Activated T-helper 9 cell treated with anti-CD3 and anti-CD28 coated beads, Interleukin-2, amount 50 U/mL, for 16 hours (primary cell): ENCODE results near the gene PTGIS.

Experiments used
- DNase-seq: peaks from one replicate; pipeline ENCODE4 v3.0.0-alpha.2; 2020; ENCODE audit warnings: low read depth

The PTGIS gene

GRCh38 chr20:49595811-49596561 is 28.0 kb upstream of the PTGIS start:
- DNase-seq: peak; percentile 46

GRCh38 chr20:49595346-49595745 is 27.4 kb upstream of the PTGIS start:
- no peak for DNase-seq

GRCh38 chr20:49594931-49595315 is 27.0 kb upstream of the PTGIS start:
- DNase-seq: no peak

- peak; percentile 40 for DNase-seq
These were observed 26.4 kb upstream of the PTGIS start for GRCh38 chr20:49594143-49594930.

GRCh38 chr20:49593466-49594142 is 25.7 kb upstream of the PTGIS start:
- no peak for DNase-seq

- DNase-seq: no peak
These were observed 24.2 kb upstream of the PTGIS start for GRCh38 chr20:49592120-49592519.

GRCh38 chr20:49591217-49591865 is 23.4 kb upstream of the PTGIS start:
- DNase-seq: no peak

GRCh38 chr20:49590163-49591017 is 22.5 kb upstream of the PTGIS start:
- no peak for DNase-seq

GRCh38 chr20:49589747-49590146 is 21.8 kb upstream of the PTGIS start:
- DNase-seq: no peak

- DNase-seq: no peak
These were observed 19.2 kb upstream of the PTGIS start for GRCh38 chr20:49587111-49587570.

- no peak for DNase-seq
These were observed 17.8 kb upstream of the PTGIS start for GRCh38 chr20:49585585-49586245.

- no peak for DNase-seq
These were observed 16.8 kb upstream of the PTGIS start for GRCh38 chr20:49584418-49585382.

GRCh38 chr20:49583669-49584417 is 15.9 kb upstream of the PTGIS start:
- no peak for DNase-seq

GRCh38 chr20:49583343-49583668 is 15.4 kb upstream of the PTGIS start:
- no peak for DNase-seq

GRCh38 chr20:49582413-49583334 is 14.7 kb upstream of the PTGIS start:
- DNase-seq: no peak

GRCh38 chr20:49581482-49581881 is 13.5 kb upstream of the PTGIS start:
- no peak for DNase-seq

- DNase-seq: no peak
These were observed 12.9 kb upstream of the PTGIS start for GRCh38 chr20:49580813-49581174.
